ENCODE data around the gene EXOC6.

EXOC6 gene

GRCh38 chr10:93065675-93066543 is 217.6 kb downstream of the EXOC6 start:
- no peak for DNase-seq (ENCODE audit: low read depth)

GRCh38 chr10:93066544-93066913 is 218.2 kb downstream of the EXOC6 start:
- DNase-seq (ENCODE audit: low read depth) = no peak

- DNase-seq (ENCODE audit: low read depth) = no peak
Measured at GRCh38 chr10:93067443-93068365, 219.4 kb downstream of the EXOC6 start.

- no peak for DNase-seq (ENCODE audit: low read depth)
Measured at GRCh38 chr10:93068411-93069244, 220.3 kb downstream of the EXOC6 start.

GRCh38 chr10:93069245-93069561 is 220.9 kb downstream of the EXOC6 start:
- no peak for DNase-seq (ENCODE audit: low read depth)

- no peak for DNase-seq (ENCODE audit: low read depth)
Measured at GRCh38 chr10:93070378-93071176, 222.3 kb downstream of the EXOC6 start.

GRCh38 chr10:93071177-93071472 is 222.8 kb downstream of the EXOC6 start:
- no peak for DNase-seq (ENCODE audit: low read depth)

- no peak for DNase-seq (ENCODE audit: low read depth)
Measured at GRCh38 chr10:93071674-93072224, 223.4 kb downstream of the EXOC6 start.

- DNase-seq (ENCODE audit: low read depth) = no peak
Measured at GRCh38 chr10:93072225-93072712, 223.9 kb downstream of the EXOC6 start.

- no peak for DNase-seq (ENCODE audit: low read depth)
Measured at GRCh38 chr10:93072713-93073538, 224.6 kb downstream of the EXOC6 start.

- DNase-seq (ENCODE audit: low read depth) = no peak
Measured at GRCh38 chr10:93073539-93074146, 225.3 kb downstream of the EXOC6 start, which contains the start of gene CYP26A1. CYP26A1 (plus strand) TSS chr10:93073893; CDS start chr10:93073935, 42 bp downstream.

GRCh38 chr10:93074147-93074596 is 225.9 kb downstream of the EXOC6 start:
- DNase-seq (ENCODE audit: low read depth) = no peak

GRCh38 chr10:93074597-93075368 is 226.5 kb downstream of the EXOC6 start:
- no peak for DNase-seq (ENCODE audit: low read depth)

- no peak for DNase-seq (ENCODE audit: low read depth)
Measured at GRCh38 chr10:93075369-93076221, 227.3 kb downstream of the EXOC6 start.

GRCh38 chr10:93076871-93077270 is 228.6 kb downstream of the EXOC6 start:
- no peak for DNase-seq (ENCODE audit: low read depth)

GRCh38 chr10:93077860-93078337 is 229.6 kb downstream of the EXOC6 start:
- no peak for DNase-seq (ENCODE audit: low read depth)

GRCh38 chr10:93079663-93080349 is 231.5 kb downstream of the EXOC6 start:
- DNase-seq (ENCODE audit: low read depth) = no peak
